GM19240 (cell line): Measurements from ENCODE around the gene PMEPA1.

ENCODE experiments used
- DNase-seq: peaks from one replicate; pipeline ENCODE4 v3.0.0; 2011; ENCODE audit warnings: low spot score; ENCODE audit not compliant: insufficient read length

PMEPA1 gene

GRCh38 chr20:57609842-57610167 is 100.0 kb downstream of the PMEPA1 start:
- no peak for DNase-seq

GRCh38 chr20:57609086-57609841 is 100.6 kb downstream of the PMEPA1 start:
- DNase-seq = no peak

GRCh38 chr20:57608516-57608915 is 101.3 kb downstream of the PMEPA1 start:
- no peak for DNase-seq

GRCh38 chr20:57605878-57606277 is 103.9 kb downstream of the PMEPA1 start:
- no peak for DNase-seq

GRCh38 chr20:57605045-57605444 is 104.8 kb downstream of the PMEPA1 start:
- no peak for DNase-seq

- no peak for DNase-seq
Measured at GRCh38 chr20:57603120-57603519, 106.7 kb downstream of the PMEPA1 start.

- no peak for DNase-seq
Measured at GRCh38 chr20:57601737-57602136, 108.1 kb downstream of the PMEPA1 start.

GRCh38 chr20:57601211-57601570 is 108.6 kb downstream of the PMEPA1 start:
- DNase-seq = no peak

- no peak for DNase-seq
Measured at GRCh38 chr20:57600320-57601210, 109.2 kb downstream of the PMEPA1 start.

GRCh38 chr20:57598491-57598890 is 111.3 kb downstream of the PMEPA1 start:
- DNase-seq = no peak
